ELR (cell line): ENCODE data around the gene CSNK1G1.
"Not testable (repeated sequence)": the region's sequence is repeated elsewhere in the genome, so short reads cannot be mapped to it uniquely, and the experiment has no call there.

Experiments
- DNase-seq: peaks from one replicate; pipeline ENCODE4 v3.0.0-alpha.2; 2015; ENCODE audit warnings: low read depth

CSNK1G1 gene

DNA sequence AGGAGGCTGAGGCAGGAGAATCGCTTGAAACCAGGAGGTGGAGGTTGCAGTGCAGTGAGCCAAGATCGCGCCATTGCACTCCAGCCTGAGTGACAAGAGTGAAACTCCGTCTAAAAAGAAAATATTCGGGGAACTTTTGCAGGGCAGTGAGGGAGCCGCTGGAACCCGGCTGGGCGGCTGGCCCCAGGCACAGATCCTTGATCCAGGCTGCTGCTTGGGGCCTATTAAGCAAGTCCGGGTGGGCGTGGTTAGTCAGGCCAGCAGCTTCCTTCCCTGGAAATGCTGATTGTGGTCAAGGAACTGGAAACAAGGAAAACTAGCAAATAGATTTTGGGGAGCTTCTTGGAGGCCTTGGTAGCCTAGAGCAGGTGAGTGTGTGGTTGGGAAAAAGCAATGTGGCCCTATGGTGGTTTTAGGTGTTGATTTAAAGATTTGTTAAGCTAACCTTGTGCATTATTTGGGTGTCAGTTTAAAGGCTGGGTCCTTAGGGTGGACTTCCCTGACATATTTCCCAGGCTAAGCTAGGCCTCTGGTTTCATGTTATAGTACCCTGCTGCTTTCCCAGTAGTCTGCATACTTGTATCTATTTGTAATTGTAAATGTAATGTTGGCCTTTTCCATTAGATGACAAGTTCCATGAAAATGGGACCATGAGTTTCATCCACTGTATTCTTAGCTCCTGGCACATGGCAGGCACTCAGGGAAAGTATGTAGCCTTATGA lies 222.2 kb downstream of the CSNK1G1 start:
- DNase-seq: no peak

DNA sequence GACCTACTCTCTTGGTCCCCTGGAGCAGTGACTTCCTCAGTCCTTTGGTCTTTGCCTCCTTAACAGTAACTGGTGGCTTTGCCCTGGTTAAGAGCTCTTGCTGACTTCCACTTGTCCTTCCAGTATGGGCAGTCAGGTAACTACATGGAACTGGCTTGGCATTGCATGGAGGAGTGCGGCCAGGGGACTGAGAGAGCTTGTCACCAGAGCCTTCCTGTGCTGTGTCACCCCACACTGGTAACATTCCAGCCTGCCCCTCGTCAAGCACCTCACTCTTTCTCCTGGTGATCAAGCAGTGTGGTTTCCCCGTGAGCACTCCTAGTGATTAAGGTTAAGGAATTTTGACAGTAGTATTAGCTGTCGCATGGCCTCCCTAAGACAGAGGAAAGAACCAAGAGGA lies 223.8 kb downstream of the CSNK1G1 start:
- no peak for DNase-seq

DNA sequence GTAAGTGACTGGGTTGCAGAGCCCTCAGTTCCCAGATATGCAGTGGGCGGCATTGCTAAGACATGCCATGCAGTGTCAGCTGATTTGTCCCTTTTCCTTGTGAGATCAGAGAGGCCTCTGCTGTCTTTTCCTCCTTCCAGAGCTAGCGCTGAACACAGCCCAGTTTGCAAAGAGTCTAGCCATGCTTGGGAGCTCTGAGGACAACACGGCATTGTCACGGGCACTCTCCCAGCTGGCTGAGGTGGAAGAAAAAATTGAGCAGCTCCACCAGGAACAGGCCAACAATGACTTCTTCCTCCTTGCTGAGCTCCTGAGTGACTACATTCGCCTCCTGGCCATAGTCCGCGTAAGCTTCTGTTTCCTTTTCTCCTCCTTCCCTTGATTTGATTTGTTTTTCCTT lies 224.4 kb downstream of the CSNK1G1 start:
- no peak for DNase-seq

DNA sequence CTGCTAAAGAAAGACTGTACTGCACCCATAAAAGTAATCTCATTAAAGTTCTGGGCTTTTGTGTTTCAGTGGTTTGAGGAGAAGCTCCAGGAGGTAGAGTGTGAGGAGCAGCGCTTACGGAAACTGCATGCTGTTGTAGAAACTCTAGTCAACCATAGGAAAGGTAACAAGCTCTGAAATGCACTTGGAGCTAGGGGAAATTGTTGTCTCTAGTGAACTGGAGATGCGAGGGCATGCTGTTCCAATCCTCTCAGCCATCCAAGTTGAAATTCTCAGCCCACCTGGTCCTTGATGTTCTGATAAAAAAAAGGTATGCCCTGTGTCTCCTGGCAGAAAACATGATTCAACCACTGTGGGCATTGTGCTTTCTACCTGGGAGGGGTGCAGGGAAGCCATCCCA lies 225.8 kb downstream of the CSNK1G1 start:
- DNase-seq: no peak

DNA sequence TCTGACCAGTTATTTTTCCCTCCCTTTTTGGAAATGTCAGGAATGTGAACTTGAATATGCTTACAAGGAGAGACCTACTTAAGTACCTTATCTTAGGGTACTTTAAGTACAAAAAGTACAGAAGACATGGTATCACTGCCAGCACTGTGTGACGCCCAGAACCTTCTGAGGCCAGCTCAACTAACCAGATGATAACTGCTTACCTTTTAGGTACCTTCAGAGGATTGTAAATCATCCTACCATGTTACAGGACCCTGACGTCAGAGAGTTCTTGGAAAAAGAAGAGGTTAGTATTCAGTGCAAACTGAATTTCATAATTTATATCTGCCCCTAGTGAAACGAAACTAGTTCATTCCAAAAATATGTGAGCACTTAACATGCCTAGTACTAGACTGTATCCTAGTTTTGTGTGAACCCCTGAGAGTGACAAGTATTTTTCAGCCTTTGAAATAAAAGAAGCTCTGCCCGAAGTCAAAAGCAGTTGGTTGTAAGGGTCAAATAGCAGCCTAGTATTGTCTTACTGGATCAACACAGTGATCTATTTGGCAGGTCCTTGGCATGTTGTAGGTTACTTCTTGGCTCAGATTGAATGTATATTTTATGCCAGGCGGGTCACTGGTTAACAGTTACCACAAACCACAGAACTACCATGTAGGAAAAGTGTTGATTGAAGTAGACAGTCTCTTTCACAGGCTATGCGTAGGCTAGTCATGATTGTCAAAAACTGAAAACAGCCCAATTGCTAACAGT lies 228.3 kb downstream of the CSNK1G1 start:
- DNase-seq: no peak

DNA sequence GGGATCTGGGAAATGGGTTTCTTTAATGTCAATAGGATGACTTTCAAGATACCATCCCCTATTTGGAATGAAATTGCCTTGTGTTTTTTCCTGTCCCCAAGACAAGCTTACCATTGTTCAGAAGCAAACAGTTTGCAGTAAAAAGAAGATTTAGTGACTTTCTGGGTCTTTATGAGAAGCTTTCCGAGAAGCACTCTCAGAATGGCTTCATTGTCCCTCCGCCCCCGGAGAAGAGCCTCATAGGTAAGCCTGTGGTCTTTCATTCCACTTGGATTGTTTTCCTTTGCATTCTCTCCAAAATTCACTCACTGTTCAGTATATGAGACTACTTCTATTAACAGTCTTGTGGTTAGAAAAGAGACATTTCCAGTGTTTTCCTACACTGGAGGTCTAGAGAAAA lies 230.0 kb downstream of the CSNK1G1 start:
- no peak for DNase-seq

DNA sequence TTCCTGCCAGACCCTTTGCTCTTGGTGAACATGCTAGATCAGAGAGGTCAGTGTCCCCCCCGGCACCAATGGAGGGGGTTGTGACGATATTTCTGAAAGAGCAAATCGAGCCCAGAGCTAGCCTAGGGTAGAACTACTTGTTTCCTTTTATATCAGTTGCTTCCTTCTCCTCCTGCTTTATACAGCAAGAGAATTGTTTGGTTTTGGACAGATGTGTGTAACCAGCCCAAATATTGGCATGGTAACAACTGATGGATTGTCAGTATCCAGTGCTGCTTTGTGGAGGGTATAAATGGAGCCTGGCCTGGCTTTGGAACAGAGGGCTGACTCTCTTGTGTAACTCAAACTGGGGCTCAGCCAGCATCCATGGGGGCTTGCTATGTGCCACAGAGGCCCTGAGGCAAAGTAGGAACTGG lies 233.0 kb downstream of the CSNK1G1 start:
- no peak for DNase-seq

DNA sequence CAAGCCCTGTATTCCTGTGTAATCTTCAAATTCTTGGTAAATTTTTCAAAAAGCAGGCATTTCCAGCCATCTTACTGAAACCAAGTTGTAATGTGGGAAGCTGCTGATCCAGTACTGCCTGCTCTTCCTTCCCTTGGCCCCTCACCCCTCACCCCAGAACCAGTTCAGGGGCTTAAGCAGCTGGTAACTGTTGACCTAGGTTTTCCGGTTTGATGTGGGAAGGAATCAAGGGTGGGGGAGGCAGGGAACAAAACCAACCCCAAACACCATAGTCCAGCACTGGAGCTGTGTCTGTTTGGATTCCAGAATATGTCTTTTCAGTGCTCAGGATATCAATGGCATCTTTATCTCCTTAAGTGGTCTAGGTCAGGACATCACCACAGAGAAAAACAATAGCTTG lies 233.5 kb downstream of the CSNK1G1 start:
- DNase-seq: no peak

DNA sequence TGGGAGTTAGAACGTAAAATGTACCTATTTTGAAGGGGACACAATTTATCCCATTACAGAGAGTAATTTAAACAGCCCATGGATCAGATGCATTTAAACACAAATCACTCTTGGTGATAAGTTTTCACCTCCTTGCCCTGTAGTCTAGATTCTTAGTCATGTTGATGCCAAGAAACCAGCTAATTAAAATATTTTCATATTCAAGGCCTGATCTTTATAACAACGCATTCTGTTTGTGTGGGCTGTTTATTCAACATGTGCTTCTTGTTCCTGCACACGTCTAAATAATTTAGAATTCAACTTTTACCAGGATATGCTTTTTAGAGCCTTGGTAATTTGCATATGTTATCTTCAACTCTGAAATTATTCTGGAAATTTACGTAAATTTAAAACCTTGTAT lies 234.4 kb downstream of the CSNK1G1 start:
- no peak for DNase-seq

DNA sequence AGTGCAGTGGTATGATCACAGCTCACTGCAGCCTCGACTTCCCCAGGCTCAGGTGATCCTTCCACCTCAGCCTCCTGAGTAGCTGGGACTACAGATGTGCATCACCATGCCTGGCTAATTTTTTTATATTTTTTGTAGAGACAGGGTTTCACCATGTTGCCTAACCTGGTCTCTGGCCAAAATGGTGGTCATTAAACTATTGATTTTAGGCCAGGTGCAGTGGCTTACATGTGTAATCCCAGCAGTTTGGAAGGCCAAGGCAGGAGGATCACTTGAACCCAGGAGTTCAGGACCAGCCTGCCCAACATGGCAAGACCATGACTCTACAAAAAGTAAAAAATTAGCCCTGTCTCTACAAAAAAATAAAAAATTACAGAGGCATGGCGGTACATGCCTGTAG lies 235.7 kb downstream of the CSNK1G1 start:
- not testable (repeated sequence) for DNase-seq

DNA sequence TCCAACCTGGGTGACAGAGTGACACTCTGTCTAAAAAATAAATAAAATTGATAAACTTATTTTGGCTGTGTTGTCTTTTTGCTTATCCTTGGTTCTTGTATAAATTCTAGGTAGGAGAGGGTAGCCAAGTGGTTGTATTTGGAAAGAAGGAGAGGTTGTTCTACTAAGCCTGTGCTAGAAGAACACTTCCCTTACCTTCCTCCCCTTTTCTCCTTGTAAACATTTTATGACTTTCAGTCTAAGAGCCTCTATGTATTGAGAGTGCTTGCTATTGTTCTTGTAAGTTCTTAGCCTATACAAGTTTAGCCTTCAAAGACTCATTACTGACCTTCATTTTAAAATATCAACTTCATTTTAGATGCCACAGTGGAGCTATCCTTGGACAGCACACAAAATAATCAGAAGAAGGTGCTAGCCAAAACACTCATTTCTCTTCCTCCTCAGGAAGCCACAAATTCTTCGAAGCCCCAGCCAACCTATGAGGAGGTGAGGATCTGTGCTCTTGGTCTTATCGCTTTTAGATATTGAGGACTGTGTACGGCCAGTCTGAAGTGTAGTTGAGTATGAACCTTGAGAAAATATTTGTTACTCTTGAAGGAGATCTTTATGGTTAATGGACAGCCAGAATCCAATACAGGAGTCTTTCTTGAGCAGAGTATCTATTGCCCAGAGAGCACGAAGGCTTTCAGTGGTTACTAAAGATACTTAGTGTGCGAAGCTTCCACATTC lies 238.1 kb downstream of the CSNK1G1 start:
- DNase-seq: no peak
